ENCODE data around the gene PTPRH.

PTPRH gene

DNA sequence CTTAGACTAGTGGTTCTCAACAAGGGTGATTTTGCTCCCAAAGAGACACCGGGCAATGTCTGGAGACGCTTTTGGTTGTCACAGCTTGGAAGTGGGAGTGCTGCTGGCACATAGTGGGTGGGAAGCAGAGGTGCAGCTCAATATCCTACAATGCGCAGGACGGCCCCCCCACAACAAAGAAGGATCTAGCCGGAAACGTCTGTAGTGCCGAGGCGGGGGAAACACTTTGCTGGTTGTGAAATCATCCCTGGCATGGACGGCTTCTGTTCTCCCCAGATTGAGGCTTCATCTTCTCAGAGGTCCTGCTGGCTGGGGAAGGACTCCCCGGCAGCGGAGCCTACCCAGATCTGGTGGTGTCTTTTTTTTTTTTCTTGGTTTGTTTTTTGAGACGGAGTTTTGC, 15.8 kb downstream of the PTPRH start:
- Histone ChIP-seq H3K4me1 (ENCODE audit: control insufficient read depth in 1 of 2, insufficient read depth in 2 of 2, low read length in 2 of 2) (no peaks in the 10 kb centered on the region), H3K27me3 (ENCODE audit: low read depth, low read length) (no peaks in the 10 kb centered on the region), H3K36me3 (ENCODE audit: control insufficient read depth in 1 of 2, insufficient read depth in 2 of 2, low read length in 2 of 2) (no peaks in the 10 kb centered on the region), H3K27ac (ENCODE audit: low read length) (no peak overlapping the region), H3K4me3 (ENCODE audit: low read depth in 1 of 2, low read length in 2 of 2) (no peak overlapping the region), H3K9me3 (ENCODE audit: control insufficient read depth in 1 of 2, low read length in 2 of 2) (no peaks in the 10 kb centered on the region)

DNA sequence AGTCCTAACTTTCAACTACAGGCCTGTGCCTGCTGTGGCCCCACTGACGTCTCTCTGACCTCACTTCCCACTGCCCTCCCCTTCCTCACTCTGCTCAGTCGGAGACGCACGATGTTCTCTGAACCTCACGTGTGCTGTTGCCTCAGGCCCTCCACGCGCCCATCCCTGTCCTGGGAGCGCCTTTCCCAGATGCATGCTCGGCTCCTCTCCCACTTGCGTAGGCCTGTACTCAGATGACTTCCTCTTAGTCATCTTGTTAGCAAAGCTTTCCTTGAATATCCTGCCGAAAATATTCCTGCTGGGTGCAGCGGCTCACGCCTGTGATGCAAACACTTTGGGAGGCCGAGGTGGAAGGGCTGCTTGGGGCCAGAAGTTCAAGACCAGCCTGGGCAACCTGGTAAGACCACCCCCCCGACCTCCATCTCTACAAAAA, 19.9 kb downstream of the PTPRH start:
- no peaks in the 10 kb centered on the region for H3K36me3 ChIP-seq (ENCODE audit: control insufficient read depth in 1 of 2, insufficient read depth in 2 of 2, low read length in 2 of 2)
- no peaks in the 10 kb centered on the region for H3K27me3 ChIP-seq (ENCODE audit: low read depth, low read length)
- no peaks in the 10 kb centered on the region for H3K9me3 ChIP-seq (ENCODE audit: control insufficient read depth in 1 of 2, low read length in 2 of 2)
- no peaks in the 10 kb centered on the region for H3K4me1 ChIP-seq (ENCODE audit: control insufficient read depth in 1 of 2, insufficient read depth in 2 of 2, low read length in 2 of 2)
- no peak overlapping the region for H3K27ac ChIP-seq (ENCODE audit: low read length)
- H3K4me3 ChIP-seq (ENCODE audit: low read depth in 1 of 2, low read length in 2 of 2) = no peak overlapping the region

DNA sequence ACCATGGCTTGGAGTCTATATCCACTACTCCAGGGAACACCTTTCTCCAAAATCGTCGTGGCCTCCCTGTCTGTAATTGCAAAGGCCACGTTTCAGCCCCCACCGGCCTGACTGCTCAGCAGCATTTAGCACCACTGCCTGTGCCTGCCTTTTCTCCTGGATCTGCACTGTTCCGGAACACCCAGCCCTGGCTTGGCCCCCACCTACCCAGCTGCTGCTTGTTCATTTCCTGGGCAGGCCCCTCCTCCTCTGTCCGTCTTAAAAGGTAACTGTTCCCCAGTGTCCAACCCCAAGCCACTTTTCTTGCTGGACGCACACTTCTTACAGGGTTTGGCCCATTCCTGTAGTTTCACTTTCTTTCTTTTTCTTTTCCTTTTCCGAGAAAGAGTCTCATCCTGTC, 20.7 kb downstream of the PTPRH start:
- no peaks in the 10 kb centered on the region for H3K36me3 ChIP-seq (ENCODE audit: control insufficient read depth in 1 of 2, insufficient read depth in 2 of 2, low read length in 2 of 2)
- no peak overlapping the region for H3K27ac ChIP-seq (ENCODE audit: low read length)
- H3K27me3 ChIP-seq (ENCODE audit: low read depth, low read length) = no peaks in the 10 kb centered on the region
- H3K4me3 ChIP-seq (ENCODE audit: low read depth in 1 of 2, low read length in 2 of 2) = no peak overlapping the region
- H3K9me3 ChIP-seq (ENCODE audit: control insufficient read depth in 1 of 2, low read length in 2 of 2) = no peaks in the 10 kb centered on the region
- no peaks in the 10 kb centered on the region for H3K4me1 ChIP-seq (ENCODE audit: control insufficient read depth in 1 of 2, insufficient read depth in 2 of 2, low read length in 2 of 2)

DNA sequence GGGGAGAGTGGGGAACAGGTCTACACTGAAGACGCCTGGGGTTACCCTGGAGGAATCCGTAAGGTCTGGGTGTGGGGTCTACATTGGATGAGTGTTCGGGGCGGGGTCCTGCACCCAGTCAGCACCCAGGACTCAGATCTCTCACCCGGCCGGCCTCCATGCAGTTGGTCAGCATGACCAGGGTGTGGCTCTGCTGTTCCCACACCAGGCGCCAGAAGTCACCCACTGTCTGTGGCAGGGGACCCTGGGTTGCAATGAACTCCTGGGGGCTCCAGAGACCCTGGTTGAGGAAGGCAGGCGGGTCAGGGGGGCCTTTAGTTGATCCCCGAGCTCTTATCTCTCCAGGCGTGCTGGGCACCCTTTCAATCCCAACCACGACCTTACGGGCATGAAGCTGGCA, 23.2 kb downstream of the PTPRH start:
- H3K4me3 ChIP-seq (ENCODE audit: low read depth in 1 of 2, low read length in 2 of 2) = no peak overlapping the region
- no peaks in the 10 kb centered on the region for H3K36me3 ChIP-seq (ENCODE audit: control insufficient read depth in 1 of 2, insufficient read depth in 2 of 2, low read length in 2 of 2)
- H3K27me3 ChIP-seq (ENCODE audit: low read depth, low read length) = peaks cover 6% of the 10 kb centered on the region

DNA sequence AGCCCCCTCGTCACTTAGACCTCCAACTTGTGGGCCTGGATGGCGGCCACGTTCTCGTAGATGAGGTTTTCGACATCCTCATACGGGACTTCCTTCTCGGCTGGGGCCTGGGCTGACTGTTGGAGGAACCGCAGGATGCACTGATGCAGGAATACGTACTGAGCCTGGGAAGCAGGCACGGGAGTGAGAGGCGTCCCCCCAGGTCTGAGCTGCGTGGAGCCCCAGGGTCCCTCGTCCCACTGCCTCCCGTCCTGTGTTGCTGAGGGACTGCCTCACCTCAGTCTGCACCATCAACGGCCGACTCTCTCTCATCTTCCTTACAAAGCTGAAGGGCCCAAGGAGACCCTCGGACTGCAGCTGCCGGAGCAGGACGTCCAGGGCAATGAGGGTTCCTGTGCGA, 27.6 kb downstream of the PTPRH start:
- H3K4me1 ChIP-seq (ENCODE audit: control insufficient read depth in 1 of 2, insufficient read depth in 2 of 2, low read length in 2 of 2) = peaks cover 3 to 16% of the 10 kb centered on the region in 2 donors
- H3K4me3 ChIP-seq (ENCODE audit: low read depth in 1 of 2, low read length in 2 of 2) = no peak overlapping the region
- H3K27me3 ChIP-seq (ENCODE audit: low read depth, low read length) = peaks cover 43% of the 10 kb centered on the region
- H3K27ac ChIP-seq (ENCODE audit: low read length) = no peak overlapping the region
- H3K36me3 ChIP-seq (ENCODE audit: control insufficient read depth in 1 of 2, insufficient read depth in 2 of 2, low read length in 2 of 2) = no peaks in the 10 kb centered on the region
- H3K9me3 ChIP-seq (ENCODE audit: control insufficient read depth in 1 of 2, low read length in 2 of 2) = no peaks in the 10 kb centered on the region

More for the DNA sequence above, 23.2 kb downstream of the PTPRH start:
- Histone ChIP-seq H3K9me3 (ENCODE audit: control insufficient read depth in 1 of 2, low read length in 2 of 2) (no peaks in the 10 kb centered on the region), H3K4me1 (ENCODE audit: control insufficient read depth in 1 of 2, insufficient read depth in 2 of 2, low read length in 2 of 2) (no peaks in the 10 kb centered on the region), H3K27ac (ENCODE audit: low read length) (no peak overlapping the region)

DNA sequence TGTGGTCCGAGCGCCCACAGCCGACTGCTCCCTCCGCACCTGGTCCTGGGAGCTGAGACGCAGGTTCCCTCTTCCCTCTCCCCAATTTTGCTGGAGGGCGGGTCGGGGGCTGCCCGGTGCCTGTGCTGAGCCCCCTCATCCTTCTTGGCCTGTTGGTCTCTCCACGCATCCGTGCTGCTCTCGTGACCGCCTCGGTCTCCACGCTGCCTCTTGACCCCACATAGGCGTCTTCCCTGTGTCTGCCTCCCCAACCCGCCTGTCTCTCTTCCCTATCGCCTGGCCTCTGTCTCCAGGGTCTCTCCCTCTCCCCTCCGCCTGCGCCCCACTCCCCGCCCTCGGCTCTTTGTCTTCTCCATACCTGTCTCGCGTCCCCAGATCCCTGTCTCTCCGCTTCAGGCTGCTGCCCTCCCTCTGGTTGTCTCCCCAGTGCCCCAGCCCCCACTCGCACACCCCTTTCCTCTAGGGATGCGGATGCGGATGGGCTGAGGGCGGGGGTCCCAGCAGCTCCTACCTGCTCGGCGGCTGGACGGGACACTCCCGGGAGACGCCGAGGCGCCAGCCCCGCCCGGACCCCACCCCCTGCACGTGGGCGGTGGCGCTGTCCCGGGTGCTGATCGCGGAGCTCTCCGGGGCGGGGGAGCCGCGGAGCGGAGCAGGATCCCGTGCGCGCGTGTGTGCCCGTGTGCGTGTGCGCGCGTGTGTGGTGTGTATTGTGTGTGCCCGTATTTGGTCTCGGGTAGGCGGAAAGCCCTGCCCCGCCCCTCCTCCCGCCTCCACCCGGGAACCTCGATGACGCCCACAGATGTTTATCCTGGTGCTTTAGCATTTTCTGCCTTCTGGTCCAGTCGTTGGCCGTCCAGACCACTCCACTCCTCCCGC, 29.5 kb downstream of the PTPRH start, which contains the start of gene SYT5:
Gene SYT5, minus strand, starts transcription at position 684 of the 879 bp plus-strand sequence. CDS start 1,248 bp downstream, outside the sequence.
- Histone ChIP-seq H3K9me3 (ENCODE audit: control insufficient read depth in 1 of 2, low read length in 2 of 2) (no peaks in the 10 kb centered on the region), H3K27me3 (ENCODE audit: low read depth, low read length) (peaks cover 61% of the 10 kb centered on the region), H3K27ac (ENCODE audit: low read length) (no peak within 1 kb of the TSS), H3K4me3 (ENCODE audit: low read depth in 1 of 2, low read length in 2 of 2) (peak within 1 kb of the TSS; percentile 26 to 54), H3K4me1 (ENCODE audit: control insufficient read depth in 1 of 2, insufficient read depth in 2 of 2, low read length in 2 of 2) (peaks cover 3 to 16% of the 10 kb centered on the region in 2 donors), H3K36me3 (ENCODE audit: control insufficient read depth in 1 of 2, insufficient read depth in 2 of 2, low read length in 2 of 2) (no peaks in the 10 kb centered on the region)

DNA sequence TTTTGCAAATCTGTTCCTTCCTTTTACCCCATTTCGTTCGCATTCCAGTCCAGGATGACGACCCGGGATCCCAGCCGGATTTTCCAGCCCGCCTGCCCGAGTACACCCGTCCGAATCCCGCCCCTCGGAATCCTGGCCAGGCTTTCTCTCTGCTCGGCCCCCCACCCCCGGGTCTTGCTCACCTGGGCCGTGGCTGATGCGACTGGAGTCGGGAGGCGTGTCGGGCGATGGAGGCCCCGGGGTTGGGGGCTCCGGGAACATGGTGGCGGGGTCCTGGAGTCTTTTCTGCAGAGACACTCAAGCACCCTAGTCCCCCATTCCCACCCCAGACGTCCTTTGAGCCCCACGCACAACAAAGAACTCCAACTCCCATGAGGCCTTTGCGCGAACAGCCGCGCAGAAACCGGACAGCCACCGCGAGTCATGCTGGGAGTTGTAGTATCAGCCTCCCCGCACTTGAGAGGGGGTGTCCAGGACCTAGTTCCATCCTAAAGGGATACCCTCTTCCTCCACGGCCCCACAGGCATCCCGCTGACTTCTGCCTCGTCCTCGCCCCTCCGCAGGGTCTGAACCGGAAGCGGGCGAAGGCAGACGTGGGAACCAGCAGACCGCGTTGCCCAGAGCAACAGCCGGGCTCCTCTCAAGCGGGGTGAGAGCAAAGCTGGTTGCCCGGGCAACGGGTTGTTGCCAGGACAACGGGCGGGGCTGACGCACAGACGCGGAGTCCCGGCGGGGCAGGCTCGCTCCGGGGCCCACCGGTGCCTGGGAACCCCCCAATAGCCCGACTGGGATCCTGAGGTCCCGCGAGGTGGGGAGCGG, 30.3 kb downstream of the PTPRH start:
- H3K4me1 ChIP-seq (ENCODE audit: control insufficient read depth in 1 of 2, insufficient read depth in 2 of 2, low read length in 2 of 2) = peaks cover 3 to 20% of the 10 kb centered on the region in 2 donors
- H3K36me3 ChIP-seq (ENCODE audit: control insufficient read depth in 1 of 2, insufficient read depth in 2 of 2, low read length in 2 of 2) = no peaks in the 10 kb centered on the region
- no peak overlapping the region for H3K27ac ChIP-seq (ENCODE audit: low read length)
- no peaks in the 10 kb centered on the region for H3K9me3 ChIP-seq (ENCODE audit: control insufficient read depth in 1 of 2, low read length in 2 of 2)
- H3K4me3 ChIP-seq (ENCODE audit: low read depth in 1 of 2, low read length in 2 of 2) = peak overlapping the region; percentile 26 to 54
- H3K27me3 ChIP-seq (ENCODE audit: low read depth, low read length) = peaks cover 70% of the 10 kb centered on the region

DNA sequence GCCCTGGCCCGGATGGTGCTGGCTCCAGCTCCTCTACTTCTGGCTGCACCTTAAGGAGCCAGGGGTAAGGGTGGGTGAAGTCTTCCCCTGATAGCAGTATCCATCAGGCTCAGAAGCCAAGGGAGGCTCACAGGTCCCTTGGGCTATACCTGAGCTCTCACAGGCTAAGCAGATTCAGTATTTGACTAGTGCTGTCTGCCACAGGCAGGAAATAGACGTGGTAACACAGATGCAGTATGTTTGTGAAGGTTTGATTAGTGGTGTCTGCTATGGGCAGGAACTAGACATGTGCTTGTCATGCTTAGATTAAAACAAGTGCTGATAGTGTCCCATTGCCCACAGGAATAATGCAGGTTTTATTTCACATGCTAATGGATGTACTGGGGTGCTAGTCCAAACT, 33.2 kb downstream of the PTPRH start:
- peaks cover 3 to 34% of the 10 kb centered on the region in 2 donors for H3K4me1 ChIP-seq (ENCODE audit: control insufficient read depth in 1 of 2, insufficient read depth in 2 of 2, low read length in 2 of 2)
- H3K9me3 ChIP-seq (ENCODE audit: control insufficient read depth in 1 of 2, low read length in 2 of 2) = no peaks in the 10 kb centered on the region
- no peak overlapping the region for H3K27ac ChIP-seq (ENCODE audit: low read length)
- no peak overlapping the region for H3K4me3 ChIP-seq (ENCODE audit: low read depth in 1 of 2, low read length in 2 of 2)
- peaks cover 84% of the 10 kb centered on the region for H3K27me3 ChIP-seq (ENCODE audit: low read depth, low read length)
- H3K36me3 ChIP-seq (ENCODE audit: control insufficient read depth in 1 of 2, insufficient read depth in 2 of 2, low read length in 2 of 2) = no peaks in the 10 kb centered on the region

DNA sequence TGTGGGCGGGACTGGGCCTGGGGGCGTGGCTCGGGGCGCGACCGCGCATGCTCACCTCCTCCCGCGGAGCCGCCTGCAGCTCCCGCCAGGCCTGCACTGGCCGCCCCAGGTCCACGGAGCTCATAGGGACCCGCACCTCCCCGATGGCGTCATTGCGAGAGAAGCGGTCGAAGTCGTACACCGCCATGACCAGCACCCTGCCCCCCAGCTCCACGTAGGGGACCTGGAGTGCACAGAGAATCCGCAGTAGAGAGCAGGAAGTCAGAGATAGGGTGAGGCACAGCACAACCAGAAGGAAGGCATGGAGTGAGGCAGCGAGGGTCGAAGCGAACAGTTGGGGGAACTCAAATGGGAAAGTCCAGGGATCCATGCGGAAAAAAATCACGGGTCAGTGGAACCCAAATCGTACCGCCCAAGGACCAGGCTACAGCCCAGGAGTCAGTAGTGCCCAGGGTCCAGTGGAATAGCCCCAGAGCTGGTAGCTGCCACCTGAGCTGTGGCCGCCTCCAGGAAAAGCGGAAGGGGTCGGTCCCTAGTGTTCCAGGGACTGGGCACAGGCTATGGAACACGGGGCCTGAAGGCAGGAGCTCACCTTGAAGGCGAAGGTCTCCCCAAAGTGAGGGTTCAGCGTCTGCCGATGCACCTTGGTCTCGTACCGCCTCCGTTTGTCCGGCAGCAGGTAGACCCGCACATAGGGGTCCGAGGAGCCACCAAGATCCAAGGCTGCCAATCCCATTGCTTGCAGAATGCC, 34.0 kb downstream of the PTPRH start:
- Histone ChIP-seq H3K4me3 (ENCODE audit: low read depth in 1 of 2, low read length in 2 of 2) (no peak overlapping the region), H3K27ac (ENCODE audit: low read length) (no peak overlapping the region), H3K4me1 (ENCODE audit: control insufficient read depth in 1 of 2, insufficient read depth in 2 of 2, low read length in 2 of 2) (peaks cover 3 to 32% of the 10 kb centered on the region in 2 donors), H3K9me3 (ENCODE audit: control insufficient read depth in 1 of 2, low read length in 2 of 2) (no peaks in the 10 kb centered on the region), H3K27me3 (ENCODE audit: low read depth, low read length) (peaks cover 78% of the 10 kb centered on the region), H3K36me3 (ENCODE audit: control insufficient read depth in 1 of 2, insufficient read depth in 2 of 2, low read length in 2 of 2) (no peaks in the 10 kb centered on the region)

DNA sequence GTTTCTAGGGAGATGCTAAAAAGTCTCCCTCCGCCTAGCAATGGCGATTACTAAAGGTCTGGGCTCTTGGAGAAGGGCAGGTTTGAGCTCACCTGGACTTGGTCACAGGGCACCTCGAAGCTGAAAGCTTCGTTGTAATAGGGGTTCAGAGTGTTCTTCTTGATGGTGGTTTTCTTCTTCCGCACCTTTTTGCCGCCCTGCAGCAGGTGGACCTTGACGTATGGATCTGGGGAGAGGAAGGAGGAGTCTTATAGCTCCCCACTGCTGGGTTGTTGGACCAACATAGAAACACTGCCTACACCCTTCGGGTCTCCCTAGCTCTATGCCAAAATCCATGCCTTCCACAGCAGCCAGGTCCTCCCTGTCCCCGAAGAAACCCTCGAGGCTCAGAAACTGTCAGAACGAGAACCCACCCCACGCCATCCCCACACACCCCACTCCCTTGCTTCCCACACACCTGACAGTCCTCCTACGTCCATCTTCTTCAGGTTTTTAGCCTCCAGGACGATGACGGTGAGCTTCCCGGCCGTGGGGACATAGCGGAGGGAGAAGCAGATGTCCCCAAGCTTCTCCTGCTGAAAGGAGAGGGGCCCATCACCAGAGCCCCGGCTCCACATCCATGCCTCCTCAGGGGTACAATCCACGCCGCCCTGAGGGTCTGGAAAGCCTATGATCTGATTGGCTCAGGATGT, 34.7 kb downstream of the PTPRH start:
- no peaks in the 10 kb centered on the region for H3K36me3 ChIP-seq (ENCODE audit: control insufficient read depth in 1 of 2, insufficient read depth in 2 of 2, low read length in 2 of 2)
- H3K4me1 ChIP-seq (ENCODE audit: control insufficient read depth in 1 of 2, insufficient read depth in 2 of 2, low read length in 2 of 2) = peaks cover 3 to 25% of the 10 kb centered on the region in 2 donors
- no peak overlapping the region for H3K27ac ChIP-seq (ENCODE audit: low read length)
- H3K4me3 ChIP-seq (ENCODE audit: low read depth in 1 of 2, low read length in 2 of 2) = peak overlapping the region in 1 of 2 donors; percentile 52
- H3K27me3 ChIP-seq (ENCODE audit: low read depth, low read length) = peaks cover 73% of the 10 kb centered on the region
- H3K9me3 ChIP-seq (ENCODE audit: control insufficient read depth in 1 of 2, low read length in 2 of 2) = no peaks in the 10 kb centered on the region

Measured in muscle layer of duodenum (tissue), 2 donors.